Gastroesophageal sphincter (tissue), 4 donors: ENCODE data around the gene CFAP100. TPM values are rescaled to one million over a fixed set of nuclear protein-coding genes. Genes with fewer than 3 reads are reported as not detected.

Experiments
- ATAC-seq: fragments of 150-250 bp; one replicate; pipeline ENCODE4 v1.9.1; 2016; ENCODE audit warnings: mild to moderate bottlenecking, moderate library complexity
- H3K27ac ChIP-seq, 4 donors: fragments of 200-600 bp; sonication (generic) in 3 of 4; 1 replicate in 3 of 4; 2 replicates in 1 of 4; pipeline ENCODE4 v1.5.1; 2016 to 2019
- H3K27me3 ChIP-seq: fragments of 200-600 bp; sonication (generic); one replicate; pipeline ENCODE4 v1.5.1; 2019
- H3K36me3 ChIP-seq, 2 donors: fragments of 200-600 bp; sonication (generic); one replicate each; pipeline ENCODE4 v1.5.1; 2019; ENCODE audit warnings: control low read depth in 1 of 2
- H3K4me1 ChIP-seq, 3 donors: fragments of 200-600 bp; sonication (generic); 1 replicate in 2 of 3; 2 replicates in 1 of 3; pipeline ENCODE4 v1.5.1; 2016 to 2019; ENCODE audit warnings: control low read depth in 2 of 3
- H3K4me3 ChIP-seq, 2 donors: fragments of 200-600 bp; sonication (generic); one replicate each; pipeline ENCODE4 v1.5.1; 2019; ENCODE audit warnings: mild to moderate bottlenecking in 1 of 2, moderate library complexity in 1 of 2
- H3K9me3 ChIP-seq, 3 donors: fragments of 200-600 bp; sonication (generic); one replicate each; pipeline ENCODE4 v1.5.1; 2017 to 2019; ENCODE audit warnings: control low read depth in 2 of 3
- CTCF ChIP-seq, 4 experiments: fragments of 200-600 bp in 2 of 4; fragments of 450-650 bp in 2 of 4; sonication (generic) in 1 of 4; IDR thresholded peaks; one replicate each; pipeline ENCODE4 v1.5.1; 2017 to 2019; ENCODE audit warnings: antibody characterized with exemption in 4 of 4, mild to moderate bottlenecking in 2 of 4, moderate library complexity in 2 of 4
- EP300 ChIP-seq: sonication (generic); formaldehyde crosslinking; IDR thresholded peaks from one replicate; pipeline ENCODE4 v1.6.1; 2017; ENCODE audit warnings: antibody characterized with exemption, mild to moderate bottlenecking
- POLR2A ChIP-seq, 2 donors: fragments of 450-650 bp; IDR thresholded peaks; one replicate each; pipeline ENCODE4 v1.6.1; 2017; ENCODE audit warnings: antibody characterized with exemption in 2 of 2, mild to moderate bottlenecking in 2 of 2, moderate library complexity in 1 of 2
- POLR2AphosphoS5 ChIP-seq: sonication (generic); formaldehyde crosslinking; IDR thresholded peaks from one replicate; pipeline ENCODE4 v1.6.1; 2017; ENCODE audit warnings: antibody characterized with exemption
- WGBS, 2 donors: methylation state at CpG; one replicate each; pipeline ENCODE4 v1.1.5; 2018; ENCODE audit warnings: low coverage in 1 of 2; 5-methylcytosine and 5-hydroxymethylcytosine counted together
- total RNA-seq, 4 donors: library from RNA; depleted of rRNA; stranded (reverse); fragments of >200 nt; gene quantifications; one replicate each; pipeline ENCODE4 v1.1.0, GENCODE V29; 2016

CFAP100 gene
- total RNA-seq, 4 donors from 2014 or later: not detected

- peaks cover 0 to 80% (median 23%) of the 10 kb centered on the region in 3 donors for H3K4me1 ChIP-seq
- peak overlapping the region in 1 of 2 donors; percentile 77 for H3K4me3 ChIP-seq
- H3K36me3 ChIP-seq: peaks cover 0 to 63% of the 10 kb centered on the region in 2 donors
- 88 to 100% methylated on average over 1 to 4 of the region's 8 CpGs for WGBS, 2 donors
- no peaks in the 10 kb centered on the region for H3K9me3 ChIP-seq
- ATAC-seq: no peak
- TF ChIP-seq POLR2A (IDR thresholded peaks at IDR 0.05): peak in 1 of 2 donors; percentile 17
- no peak for TF ChIP-seq EP300
- no peak for TF ChIP-seq POLR2AphosphoS5
- no peaks in the 10 kb centered on the region for H3K27me3 ChIP-seq
- peak overlapping the region in 3 of 4 donors; percentile 91 to 99 (median 97) for H3K27ac ChIP-seq
Observed at GRCh38 chr3:126353694-126354321, 40.9 kb upstream of the CFAP100 start.

- H3K27me3 ChIP-seq: peaks cover 2% of the 10 kb centered on the region
- H3K9me3 ChIP-seq: no peaks in the 10 kb centered on the region
- no peak for TF ChIP-seq POLR2AphosphoS5
- TF ChIP-seq POLR2A (IDR thresholded peaks at IDR 0.05): no peak
- no peak for TF ChIP-seq EP300
- WGBS, 2 donors: 75 to 100% methylated on average over 1 to 4 of the region's 7 CpGs
- H3K27ac ChIP-seq: peak overlapping the region; percentile 78 to 99 (median 94)
- peak overlapping the region; percentile 33 to 77 for H3K4me3 ChIP-seq
- ATAC-seq: no peak
- H3K36me3 ChIP-seq: peaks cover 0 to 53% of the 10 kb centered on the region in 2 donors
- H3K4me1 ChIP-seq: peaks cover 0 to 70% (median 23%) of the 10 kb centered on the region in 3 donors
Observed at GRCh38 chr3:126354776-126355175, 39.9 kb upstream of the CFAP100 start.

GRCh38 chr3:126355251-126355650, 39.5 kb upstream of the CFAP100 start:
- Histone ChIP-seq H3K27me3 (peaks cover 6% of the 10 kb centered on the region), H3K36me3 (peaks cover 0 to 48% of the 10 kb centered on the region in 2 donors), H3K27ac (peak overlapping the region; percentile 78 to 99 (median 94)), H3K4me1 (peaks cover 0 to 66% (median 23%) of the 10 kb centered on the region in 3 donors), H3K9me3 (no peaks in the 10 kb centered on the region), H3K4me3 (peak overlapping the region; percentile 33 to 77)
- 69% methylated on average over 2 of the region's 3 CpGs; no CpG with 5 or more reads in 1 of the 2 donors for WGBS, 2 donors
- TF ChIP-seq POLR2AphosphoS5 (no peak), CTCF (IDR thresholded peaks at IDR 0.05) (no peak), POLR2A (IDR thresholded peaks at IDR 0.05) (no peak), EP300 (no peak)
- ATAC-seq: no peak

- peak overlapping the region; percentile 77 to 97 for H3K4me3 ChIP-seq
- WGBS, 2 donors: 0% methylated on average over 2 to 3 of the region's 32 CpGs
- peaks cover 0 to 59% (median 23%) of the 10 kb centered on the region in 3 donors for H3K4me1 ChIP-seq
Observed at GRCh38 chr3:126355777-126356372, 38.8 kb upstream of the CFAP100 start.

GRCh38 chr3:126356373-126357264, 38.1 kb upstream of the CFAP100 start:
- H3K9me3 ChIP-seq: no peaks in the 10 kb centered on the region
- H3K27ac ChIP-seq: peak overlapping the region; percentile 91 to 99 (median 98)
- ATAC-seq: peak; percentile 1
- peaks cover 0 to 35% of the 10 kb centered on the region in 2 donors for H3K36me3 ChIP-seq
- TF ChIP-seq POLR2AphosphoS5 (peak; percentile 48), POLR2A (IDR thresholded peaks at IDR 0.05) (peak in 1 of 2 donors; percentile 7), EP300 (no peak), CTCF (IDR thresholded peaks at IDR 0.05) (no peak)
- H3K27me3 ChIP-seq: peaks cover 15% of the 10 kb centered on the region
- peak overlapping the region; percentile 77 to 97 for H3K4me3 ChIP-seq
- H3K4me1 ChIP-seq: peaks cover 0 to 52% (median 23%) of the 10 kb centered on the region in 3 donors
- no CpG with 5 or more reads among the region's 100 CpGs for WGBS, 2 donors

More at GRCh38 chr3:126355777-126356372, 38.8 kb upstream of the CFAP100 start:
- no peak for TF ChIP-seq CTCF (IDR thresholded peaks at IDR 0.05)
- peak; percentile 43 to 48 for TF ChIP-seq POLR2A (IDR thresholded peaks at IDR 0.05)
- peak; percentile 99 for TF ChIP-seq POLR2AphosphoS5
- TF ChIP-seq EP300: peak; percentile 98
- peak; percentile 88 for ATAC-seq
- H3K27me3 ChIP-seq: peaks cover 13% of the 10 kb centered on the region
- H3K9me3 ChIP-seq: no peaks in the 10 kb centered on the region
- peaks cover 0 to 42% of the 10 kb centered on the region in 2 donors for H3K36me3 ChIP-seq
- H3K27ac ChIP-seq: peak overlapping the region; percentile 91 to 99 (median 98)
